Caco-2 (cell line): ENCODE data around the gene ATP9B. TPM values are rescaled to one million over a fixed set of nuclear protein-coding genes. Genes with fewer than 3 reads are reported as not detected.

ENCODE experiments used
- BruUV-seq: library from RNA; stranded (reverse); fragments of 400-500 nt; replicated peaks from 2 replicates; lab custom pipeline; 2021; lab: Mats Ljungman, UMichigan
- CTCF ChIA-PET: fragments of 300-600 bp; sonication (Branson Sonifier 250); formaldehyde crosslinking; loops from one replicate; lab custom pipeline; 2022; ENCODE audit warnings: antibody characterized with exemption; lab: Charles Lee
- POLR2A ChIA-PET: fragments of 300-600 bp; sonication (Branson Sonifier 250); formaldehyde crosslinking; loops from one replicate; lab custom pipeline; 2022; ENCODE audit warnings: antibody characterized with exemption; lab: Charles Lee
- DNase-seq, 2 experiments: peaks; one replicate each; pipeline versions ENCODE4 v3.0.0 to v3.0.0-alpha.2; 2020 to 2022
- H3K27me3 ChIP-seq: replicated peaks from 2 replicates; pipeline ENCODE4 v1.6.0; 2011; ENCODE audit warnings: low read length; ENCODE audit not compliant: control insufficient read depth, insufficient read depth
- H3K36me3 ChIP-seq: 2 replicates; pipeline ENCODE4 v1.5.1; 2011; ENCODE audit warnings: low read length; ENCODE audit not compliant: control insufficient read depth, insufficient read depth
- H3K4me1 ChIP-seq: fragments of 250-450 bp; sonication (Bioruptor Pico); 2 replicates; pipeline ENCODE4 v1.5.1; 2020; ENCODE audit warnings: mild to moderate bottlenecking
- H3K4me3 ChIP-seq: 2 replicates; pipeline ENCODE4 v1.5.1; 2011; ENCODE audit warnings: low read depth, mild to moderate bottlenecking, control low read depth, low read length
- H3K9me3 ChIP-seq: fragments of 250-450 bp; sonication (Bioruptor Pico); 2 replicates; pipeline ENCODE4 v1.5.1; 2020; ENCODE audit warnings: mild to moderate bottlenecking, moderate library complexity
- H3K27ac Mint-ChIP-seq: one replicate; pipeline ENCODE4 v1.8.0; 2022; ENCODE audit warnings: mixed read lengths; ENCODE audit not compliant: unreplicated experiment
- H3K27me3 Mint-ChIP-seq: one replicate; pipeline ENCODE4 v1.8.0; 2022; ENCODE audit warnings: mixed read lengths; ENCODE audit not compliant: insufficient read depth, unreplicated experiment
- H3K36me3 Mint-ChIP-seq: one replicate; pipeline ENCODE4 v1.8.0; 2022; ENCODE audit warnings: mild to moderate bottlenecking, mixed read lengths; ENCODE audit not compliant: insufficient read depth, unreplicated experiment
- H3K4me1 Mint-ChIP-seq: one replicate; pipeline ENCODE4 v1.8.0; 2022; ENCODE audit warnings: low read depth, mixed read lengths; ENCODE audit not compliant: unreplicated experiment
- H3K4me3 Mint-ChIP-seq: one replicate; pipeline ENCODE4 v1.8.0; 2022; ENCODE audit warnings: mild to moderate bottlenecking, moderate library complexity, mixed read lengths; ENCODE audit not compliant: unreplicated experiment
- H3K9me3 Mint-ChIP-seq: one replicate; pipeline ENCODE4 v1.8.0; 2022; ENCODE audit warnings: mixed read lengths; ENCODE audit not compliant: unreplicated experiment
- CTCF ChIP-seq, 2 experiments: fragments of 200-600 bp in 1 of 2; IDR thresholded peaks; 1 replicate in 1 of 2; 2 replicates in 1 of 2; pipeline versions ENCODE4 v1.5.1 to v1.8.0; 2011 to 2022; ENCODE audit warnings: antibody characterized with exemption in 1 of 2, control low read depth in 1 of 2, inconsistent platforms in 1 of 2, low read depth in 1 of 2, low read length in 1 of 2, mild to moderate bottlenecking in 1 of 2, moderate library complexity in 1 of 2; ENCODE audit not compliant: insufficient read depth in 1 of 2, severe bottlenecking in 1 of 2, unreplicated experiment in 1 of 2
- intact Hi-C: fragments of 100-400 bp; cut with micrococcal nuclease; formaldehyde crosslinking; loops from one replicate; pipeline ENCODE4 v1.10.0; 2022; ENCODE audit not compliant: unreplicated experiment
- total RNA-seq: library from RNA; stranded (reverse); gene quantifications from 2 replicates; pipeline ENCODE4 v1.2.3, GENCODE V29; 2022

The ATP9B gene
- total RNA-seq, 1 experiment from 2014 or later: 15.8 TPM

- POLR2A ChIA-PET: no interaction called here
- no peak overlapping the region for H3K4me3 Mint-ChIP-seq
- no peaks in the 10 kb centered on the region for H3K36me3 ChIP-seq
- H3K27me3 ChIP-seq: no peaks in the 10 kb centered on the region
- intact Hi-C loops: loop anchor here (5.0 kb wide), 2 partner anchors 173 to 258 kb away; no protein-coding TSS in a partner anchor
- no peak overlapping the region for H3K4me3 ChIP-seq
- no peaks in the 10 kb centered on the region for H3K27me3 Mint-ChIP-seq
- TF ChIP-seq CTCF (IDR thresholded peaks at IDR 0.05; ENCODE audit: insufficient read depth in 1 of 2, low read depth in 1 of 2, low read length in 1 of 2, severe bottlenecking in 1 of 2, unreplicated experiment in 1 of 2): no peak
- no peak overlapping the region for H3K27ac Mint-ChIP-seq
- H3K4me1 Mint-ChIP-seq: no peaks in the 10 kb centered on the region
- no peak for DNase-seq
- H3K36me3 Mint-ChIP-seq: no peaks in the 10 kb centered on the region
- no TSS peak for BruUV-seq
- no peaks in the 10 kb centered on the region for H3K9me3 ChIP-seq
- H3K4me1 ChIP-seq: no peaks in the 10 kb centered on the region
- CTCF ChIA-PET: no interaction called here
- H3K9me3 Mint-ChIP-seq: no peaks in the 10 kb centered on the region
These were observed 176.4 kb downstream of the ATP9B start for GRCh38 chr18:79245517-79246001.

- Histone ChIP-seq H3K4me1 (no peaks in the 10 kb centered on the region), H3K36me3 (no peaks in the 10 kb centered on the region), H3K9me3 (no peaks in the 10 kb centered on the region), H3K4me3 (no peak overlapping the region), H3K27me3 (no peaks in the 10 kb centered on the region)
- BruUV-seq: no TSS peak
- H3K4me1 Mint-ChIP-seq: no peaks in the 10 kb centered on the region
- DNase-seq: peak; percentile 45 to 77
- no peaks in the 10 kb centered on the region for H3K27me3 Mint-ChIP-seq
- no peak overlapping the region for H3K4me3 Mint-ChIP-seq
- peak; percentile 38 to 81 for TF ChIP-seq CTCF (IDR thresholded peaks at IDR 0.05; ENCODE audit: insufficient read depth in 1 of 2, low read depth in 1 of 2, low read length in 1 of 2, severe bottlenecking in 1 of 2, unreplicated experiment in 1 of 2)
- CTCF ChIA-PET: no interaction called here
- H3K36me3 Mint-ChIP-seq: no peaks in the 10 kb centered on the region
- POLR2A ChIA-PET: no interaction called here
- no peak overlapping the region for H3K27ac Mint-ChIP-seq
- H3K9me3 Mint-ChIP-seq: no peaks in the 10 kb centered on the region
- intact Hi-C loops: loop anchor here (5.0 kb wide), 2 partner anchors 174 to 259 kb away; no protein-coding TSS in a partner anchor
These were observed 177.3 kb downstream of the ATP9B start for GRCh38 chr18:79246309-79247108.

GRCh38 chr18:79248495-79249060 is 179.4 kb downstream of the ATP9B start:
- H3K4me3 Mint-ChIP-seq: no peak overlapping the region
- intact Hi-C loops: loop anchor here (5.0 kb wide), 2 partner anchors 176 to 261 kb away; no protein-coding TSS in a partner anchor
- H3K27me3 Mint-ChIP-seq: no peaks in the 10 kb centered on the region
- H3K4me1 Mint-ChIP-seq: no peaks in the 10 kb centered on the region
- ChIA-PET POLR2A (no interaction called here), CTCF (no interaction called here)
- Histone ChIP-seq H3K4me1 (no peaks in the 10 kb centered on the region), H3K4me3 (no peak overlapping the region), H3K27me3 (no peaks in the 10 kb centered on the region), H3K9me3 (no peaks in the 10 kb centered on the region), H3K36me3 (no peaks in the 10 kb centered on the region)
- no peak for DNase-seq
- no peaks in the 10 kb centered on the region for H3K36me3 Mint-ChIP-seq
- TF ChIP-seq CTCF (IDR thresholded peaks at IDR 0.05; ENCODE audit: insufficient read depth in 1 of 2, low read depth in 1 of 2, low read length in 1 of 2, severe bottlenecking in 1 of 2, unreplicated experiment in 1 of 2): no peak
- H3K9me3 Mint-ChIP-seq: no peaks in the 10 kb centered on the region
- H3K27ac Mint-ChIP-seq: no peak overlapping the region
- BruUV-seq: no TSS peak
